GM21360 (cell line): ENCODE data around the gene DLK1.

ENCODE experiments used
- ATAC-seq: cut with Tn5 transposase; IDR thresholded peaks from one replicate; pipeline ENCODE4 v1.9.1; 2021; ENCODE audit warnings: mild to moderate bottlenecking, moderate library complexity; ENCODE audit not compliant: unreplicated experiment

Gene DLK1

DNA sequence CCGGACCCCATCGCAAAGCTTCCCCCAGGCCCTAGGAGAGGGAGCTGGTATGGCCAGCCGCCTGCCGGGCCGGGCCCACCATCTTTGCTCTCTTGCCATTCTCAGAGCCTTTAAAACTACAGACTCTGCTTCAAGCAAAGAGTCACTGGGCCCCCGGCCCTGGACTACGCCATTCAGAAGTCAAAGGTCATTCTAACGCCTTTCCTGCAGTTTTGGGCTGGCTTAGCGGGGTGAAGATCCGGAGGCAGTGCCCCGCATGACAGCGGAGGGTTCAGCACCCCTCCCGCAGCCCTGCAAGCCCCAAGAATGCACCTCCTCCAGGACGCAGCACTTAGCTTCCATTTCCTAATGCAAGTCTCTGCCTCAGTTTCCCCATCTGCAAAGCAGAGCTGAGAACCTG is 61.0 kb downstream of the DLK1 start:
- ATAC-seq: no peak
